Ishikawa (cell line): ENCODE data around the gene PRR20G.

ENCODE experiments used
- CEBPB ChIP-seq: IDR thresholded peaks from 2 replicates; pipeline ENCODE4 v1.6.1; 2012
- CREB1 ChIP-seq: IDR thresholded peaks from 2 replicates; pipeline ENCODE4 v1.6.1; 2012; ENCODE audit warnings: low read depth
- EGR1 ChIP-seq: IDR thresholded peaks from 2 replicates; pipeline ENCODE4 v1.6.1; 2012
- EP300 ChIP-seq: IDR thresholded peaks from 2 replicates; pipeline ENCODE4 v1.6.1; 2012; ENCODE audit warnings: borderline replicate concordance
- FOXM1 ChIP-seq: IDR thresholded peaks from 2 replicates; pipeline ENCODE4 v1.6.1; 2012; ENCODE audit warnings: low read depth, borderline replicate concordance
- NFIC ChIP-seq: IDR thresholded peaks from 2 replicates; pipeline ENCODE4 v1.6.1; 2012
- RAD21 ChIP-seq: IDR thresholded peaks from 2 replicates; pipeline ENCODE4 v1.6.1; 2012; ENCODE audit warnings: low read depth
- TAF1 ChIP-seq: IDR thresholded peaks from 2 replicates; pipeline ENCODE4 v1.6.1; 2012; ENCODE audit warnings: low read depth, mild to moderate bottlenecking
- TCF12 ChIP-seq: IDR thresholded peaks from 2 replicates; pipeline ENCODE4 v1.6.1; 2012; ENCODE audit warnings: low read depth
- TEAD4 ChIP-seq: IDR thresholded peaks from 2 replicates; pipeline ENCODE4 v1.6.1; 2012
- YY1 ChIP-seq: IDR thresholded peaks from 2 replicates; pipeline ENCODE4 v1.6.1; 2012; ENCODE audit warnings: low read depth
- ZBTB7A ChIP-seq: IDR thresholded peaks from 2 replicates; pipeline ENCODE4 v1.6.1; 2012; ENCODE audit warnings: low read depth
- TF ChIP-seq, protein P1 (sequence below): IDR thresholded peaks from 2 replicates; pipeline ENCODE4 v1.6.1; 2012
- TF ChIP-seq, protein P2 (sequence below): IDR thresholded peaks from 2 replicates; pipeline ENCODE4 v1.6.1; 2012
- TF ChIP-seq, protein P3 (sequence below): IDR thresholded peaks from 2 replicates; pipeline ENCODE4 v1.6.1; 2012; ENCODE audit warnings: low read depth, mild to moderate bottlenecking

PRR20G gene

DNA sequence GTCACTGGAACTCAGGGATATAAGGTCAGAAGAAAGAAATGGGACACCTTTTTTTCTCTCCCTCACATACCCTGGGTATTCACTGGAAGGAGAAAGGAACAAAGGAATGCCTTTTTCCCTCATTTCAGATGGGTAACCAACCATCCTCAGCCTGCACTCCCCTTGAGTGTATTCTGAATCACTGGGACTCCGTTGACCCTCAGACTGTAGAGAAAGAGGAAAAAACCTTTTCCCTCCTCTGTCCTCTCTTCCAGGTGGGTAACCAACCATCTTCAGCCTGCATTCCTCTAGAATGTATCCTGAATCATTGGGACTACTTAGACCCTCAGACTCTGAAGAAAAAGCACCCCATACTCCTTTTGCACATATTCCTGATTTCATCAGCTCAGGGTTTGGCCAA lies 11.4 kb downstream of the PRR20G start:
- TF ChIP-seq FOXM1: no peak
- TF ChIP-seq EP300: no peak
- TF ChIP-seq TCF12: no peak
- no peak for TF ChIP-seq EGR1
- no peak for TF ChIP-seq TEAD4
- no peak for TF ChIP-seq TAF1
- TF ChIP-seq, protein P1, sequence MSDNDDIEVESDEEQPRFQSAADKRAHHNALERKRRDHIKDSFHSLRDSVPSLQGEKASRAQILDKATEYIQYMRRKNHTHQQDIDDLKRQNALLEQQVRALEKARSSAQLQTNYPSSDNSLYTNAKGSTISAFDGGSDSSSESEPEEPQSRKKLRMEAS: no peak
- TF ChIP-seq NFIC: no peak
- no peak for TF ChIP-seq CEBPB
- TF ChIP-seq RAD21: no peak
- no peak for TF ChIP-seq ZBTB7A
- TF ChIP-seq, protein P2, sequence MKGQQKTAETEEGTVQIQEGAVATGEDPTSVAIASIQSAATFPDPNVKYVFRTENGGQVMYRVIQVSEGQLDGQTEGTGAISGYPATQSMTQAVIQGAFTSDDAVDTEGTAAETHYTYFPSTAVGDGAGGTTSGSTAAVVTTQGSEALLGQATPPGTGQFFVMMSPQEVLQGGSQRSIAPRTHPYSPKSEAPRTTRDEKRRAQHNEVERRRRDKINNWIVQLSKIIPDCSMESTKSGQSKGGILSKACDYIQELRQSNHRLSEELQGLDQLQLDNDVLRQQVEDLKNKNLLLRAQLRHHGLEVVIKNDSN: no peak
- TF ChIP-seq CREB1: no peak
- no peak for TF ChIP-seq YY1

DNA sequence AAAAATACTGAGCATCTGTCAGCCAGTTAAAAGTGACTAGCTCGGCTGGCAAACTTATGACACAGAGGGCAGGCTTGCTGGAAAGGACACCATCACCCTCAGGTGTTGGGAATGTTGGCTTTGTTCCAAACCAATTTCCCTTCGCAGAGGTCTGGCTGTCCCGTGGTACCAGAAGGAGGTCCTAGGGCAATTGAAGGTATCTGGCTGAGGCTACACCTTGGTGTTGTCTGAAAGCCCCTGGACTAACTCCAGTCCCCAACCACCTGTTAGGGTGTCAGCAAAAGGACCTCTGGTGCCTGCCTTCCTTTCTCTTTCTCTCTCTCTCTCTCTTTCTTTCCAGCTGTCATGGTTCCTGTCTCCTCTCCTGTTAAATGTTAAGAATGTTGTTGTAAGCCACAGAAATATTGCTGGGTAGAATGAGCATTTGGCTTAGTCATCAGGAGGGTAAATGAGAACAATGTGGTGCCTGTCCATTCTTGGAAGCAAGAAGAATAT lies 12.5 kb downstream of the PRR20G start:
- TF ChIP-seq CREB1 (no peak), EGR1 (no peak), NFIC (no peak), ZBTB7A (no peak), EP300 (no peak), TAF1 (no peak), RAD21 (no peak), YY1 (no peak), TCF12 (no peak), FOXM1 (no peak), CEBPB (no peak), TEAD4 (no peak)
- TF ChIP-seq, protein P1: no peak
- TF ChIP-seq, protein P2: no peak
- TF ChIP-seq, protein P3, sequence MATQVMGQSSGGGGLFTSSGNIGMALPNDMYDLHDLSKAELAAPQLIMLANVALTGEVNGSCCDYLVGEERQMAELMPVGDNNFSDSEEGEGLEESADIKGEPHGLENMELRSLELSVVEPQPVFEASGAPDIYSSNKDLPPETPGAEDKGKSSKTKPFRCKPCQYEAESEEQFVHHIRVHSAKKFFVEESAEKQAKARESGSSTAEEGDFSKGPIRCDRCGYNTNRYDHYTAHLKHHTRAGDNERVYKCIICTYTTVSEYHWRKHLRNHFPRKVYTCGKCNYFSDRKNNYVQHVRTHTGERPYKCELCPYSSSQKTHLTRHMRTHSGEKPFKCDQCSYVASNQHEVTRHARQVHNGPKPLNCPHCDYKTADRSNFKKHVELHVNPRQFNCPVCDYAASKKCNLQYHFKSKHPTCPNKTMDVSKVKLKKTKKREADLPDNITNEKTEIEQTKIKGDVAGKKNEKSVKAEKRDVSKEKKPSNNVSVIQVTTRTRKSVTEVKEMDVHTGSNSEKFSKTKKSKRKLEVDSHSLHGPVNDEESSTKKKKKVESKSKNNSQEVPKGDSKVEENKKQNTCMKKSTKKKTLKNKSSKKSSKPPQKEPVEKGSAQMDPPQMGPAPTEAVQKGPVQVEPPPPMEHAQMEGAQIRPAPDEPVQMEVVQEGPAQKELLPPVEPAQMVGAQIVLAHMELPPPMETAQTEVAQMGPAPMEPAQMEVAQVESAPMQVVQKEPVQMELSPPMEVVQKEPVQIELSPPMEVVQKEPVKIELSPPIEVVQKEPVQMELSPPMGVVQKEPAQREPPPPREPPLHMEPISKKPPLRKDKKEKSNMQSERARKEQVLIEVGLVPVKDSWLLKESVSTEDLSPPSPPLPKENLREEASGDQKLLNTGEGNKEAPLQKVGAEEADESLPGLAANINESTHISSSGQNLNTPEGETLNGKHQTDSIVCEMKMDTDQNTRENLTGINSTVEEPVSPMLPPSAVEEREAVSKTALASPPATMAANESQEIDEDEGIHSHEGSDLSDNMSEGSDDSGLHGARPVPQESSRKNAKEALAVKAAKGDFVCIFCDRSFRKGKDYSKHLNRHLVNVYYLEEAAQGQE: no peak

DNA sequence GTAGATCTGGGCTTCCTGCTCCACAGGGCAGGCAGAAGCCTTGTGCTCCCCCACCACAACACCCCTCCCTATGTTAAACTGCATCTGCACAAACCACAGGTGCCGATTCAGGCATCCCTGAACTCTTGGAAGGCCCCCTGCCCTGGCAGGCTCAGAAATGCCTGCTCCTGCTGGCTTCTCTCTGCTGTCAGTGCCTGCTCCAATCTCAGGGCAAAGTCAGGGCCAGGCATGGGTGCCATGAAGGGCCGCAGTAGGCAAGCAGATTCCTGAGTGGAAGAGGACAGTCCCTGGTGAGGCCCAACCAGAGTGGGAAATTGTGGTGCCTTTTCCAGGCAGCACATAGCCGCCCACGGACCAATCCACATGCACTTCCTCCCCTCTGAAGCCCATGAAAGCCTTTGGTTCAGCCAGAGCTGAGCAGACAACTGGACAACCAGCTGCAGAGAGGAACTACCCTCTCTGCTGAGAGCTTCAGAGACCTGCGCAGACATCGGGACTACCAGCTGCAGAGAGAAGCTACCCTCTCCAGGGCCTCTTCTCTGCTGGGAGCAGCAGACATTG lies 13.6 kb downstream of the PRR20G start:
- TF ChIP-seq FOXM1: no peak
- TF ChIP-seq EGR1: no peak
- TF ChIP-seq, protein P3: no peak
- no peak for TF ChIP-seq CREB1
- TF ChIP-seq RAD21: no peak
- TF ChIP-seq ZBTB7A: no peak
- no peak for TF ChIP-seq EP300
- no peak for TF ChIP-seq CEBPB
- TF ChIP-seq YY1: no peak
- TF ChIP-seq, protein P1: no peak
- TF ChIP-seq TAF1: no peak
- TF ChIP-seq, protein P2: no peak
- no peak for TF ChIP-seq TCF12
- no peak for TF ChIP-seq TEAD4
- no peak for TF ChIP-seq NFIC

DNA sequence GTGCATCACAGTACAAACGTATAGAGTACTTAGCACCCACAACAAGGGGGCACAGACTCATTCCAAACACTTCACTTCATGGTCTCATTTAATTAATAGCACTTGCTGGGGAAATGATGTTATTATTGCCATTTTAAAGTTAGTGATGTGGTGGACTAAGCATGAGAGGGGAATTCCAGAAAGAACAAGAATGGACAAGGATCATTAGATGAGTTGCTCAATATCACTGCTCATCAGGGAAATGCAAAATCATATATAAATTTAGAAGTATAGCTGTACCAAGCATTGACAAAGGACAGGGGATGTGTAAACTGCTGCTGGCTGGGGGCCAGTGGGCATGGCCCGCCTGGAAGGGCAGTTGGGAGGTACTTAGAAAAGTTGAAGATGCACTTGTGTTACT lies 14.6 kb downstream of the PRR20G start:
- TF ChIP-seq TAF1 (no peak), FOXM1 (no peak), YY1 (no peak), EGR1 (no peak), ZBTB7A (no peak), CREB1 (no peak), TEAD4 (no peak), TCF12 (no peak), RAD21 (no peak), EP300 (no peak)
- TF ChIP-seq, protein P3: no peak
- TF ChIP-seq, protein P2: no peak
